Fibroblast of lung (primary cell): ENCODE results near the gene MYRIP. TPM values are rescaled to one million over a fixed set of nuclear protein-coding genes. Genes with fewer than 3 reads are reported as not detected.

Source experiments
- DNase-seq, 2 donors: peaks; one replicate each; pipeline versions ENCODE4 v3.0.0 to v3.0.0-alpha.2; 2010; ENCODE audit warnings: low read depth in 2 of 2
- H2AFZ ChIP-seq: 2 replicates; pipeline ENCODE4 v1.5.1; 2012; ENCODE audit warnings: low read length, control low read depth, inconsistent platforms
- H3K27ac ChIP-seq: 2 replicates; pipeline ENCODE4 v1.5.1; 2011; ENCODE audit warnings: low read length, control low read depth; ENCODE audit not compliant: insufficient read depth
- H3K27me3 ChIP-seq: 2 replicates; pipeline ENCODE4 v1.5.1; 2011; ENCODE audit warnings: mild to moderate bottlenecking, low read length; ENCODE audit not compliant: control insufficient read depth, insufficient read depth
- H3K36me3 ChIP-seq: 2 replicates; pipeline ENCODE4 v1.5.1; 2011; ENCODE audit warnings: low read length; ENCODE audit not compliant: control insufficient read depth, insufficient read depth
- H3K4me1 ChIP-seq: 2 replicates; pipeline ENCODE4 v1.5.1; 2011; ENCODE audit warnings: low read length; ENCODE audit not compliant: control insufficient read depth, insufficient read depth; ENCODE audit errors: extremely low read depth
- H3K4me2 ChIP-seq: 2 replicates; pipeline ENCODE4 v1.5.1; 2011; ENCODE audit warnings: low read length, control low read depth; ENCODE audit not compliant: insufficient read depth; ENCODE audit errors: extremely low read depth
- H3K4me3 ChIP-seq, 4 experiments: fragments of 200-600 bp in 1 of 4; sonication (generic) in 1 of 4; replicated peaks in 1 of 4; 2 replicates each; pipeline ENCODE4 v1.5.1; 2011 to 2016; ENCODE audit warnings: low read length in 4 of 4, low read depth in 3 of 4, mild to moderate bottlenecking in 3 of 4, control low read depth in 2 of 4, inconsistent platforms in 1 of 4, mixed read lengths in 1 of 4; ENCODE audit not compliant: insufficient read depth in 1 of 4; ENCODE audit errors: control extremely low read depth in 1 of 4
- H3K79me2 ChIP-seq: 2 replicates; pipeline ENCODE4 v1.5.1; 2012; ENCODE audit warnings: mild to moderate bottlenecking, low read length, inconsistent platforms; ENCODE audit not compliant: control insufficient read depth, insufficient read depth
- H3K9ac ChIP-seq: 2 replicates; pipeline ENCODE4 v1.5.1; 2011; ENCODE audit warnings: mild to moderate bottlenecking, low read length, control low read depth; ENCODE audit not compliant: insufficient read depth
- H3K9me3 ChIP-seq: 2 replicates; pipeline ENCODE4 v1.5.1; 2012; ENCODE audit warnings: low read depth, low read length; ENCODE audit not compliant: control insufficient read depth, insufficient read depth
- H4K20me1 ChIP-seq: 2 replicates; pipeline ENCODE4 v1.5.1; 2011; ENCODE audit warnings: low read length; ENCODE audit not compliant: control insufficient read depth, insufficient read depth; ENCODE audit errors: extremely low read depth
- CTCF ChIP-seq, 2 donors: IDR thresholded peaks in 1 of 2; conservative IDR thresholded peaks in 1 of 2; 1 replicate in 1 of 2; 2 replicates in 1 of 2; pipeline ENCODE4 v1.5.1; 2011 to 2012; ENCODE audit warnings: low read length in 2 of 2, control low read depth in 1 of 2, inconsistent platforms in 1 of 2, low read depth in 1 of 2, mild to moderate bottlenecking in 1 of 2
- EZH2 ChIP-seq: IDR thresholded peaks from 2 replicates; pipeline ENCODE4 v1.5.1; 2012; ENCODE audit warnings: low read length, control low read depth, mild to moderate bottlenecking; ENCODE audit errors: missing control alignments
- polyA plus RNA-seq, 2 donors: library from polyadenylated mRNA; depleted of rRNA in 1 of 2; stranded (reverse) in 1 of 2; unstranded in 1 of 2; fragments of >200 nt; gene quantifications; 2 replicates each; pipeline ENCODE4 v1.2.1, GENCODE V29; 2011 to 2012; ENCODE audit warnings: missing spikeins in 1 of 2
- total RNA-seq: library from RNA; depleted of rRNA; stranded (reverse); fragments of >200 nt; gene quantifications from 2 replicates; pipeline ENCODE4 v1.2.1, GENCODE V29; 2014

MYRIP gene
- total and polyA plus RNA-seq, 2 donors (not counting 1 experiment from before 2014, with no cell fraction given) = 0.02 TPM; not detected in 1

- DNase-seq = peak in 1 of 2 donors; percentile 58
- Histone ChIP-seq H3K9me3 (no peaks in the 10 kb centered on the region), H3K27ac (no peak overlapping the region), H3K4me2 (no peak overlapping the region), H4K20me1 (no peaks in the 10 kb centered on the region), H3K27me3 (no peaks in the 10 kb centered on the region), H3K9ac (no peak overlapping the region), H3K79me2 (no peaks in the 10 kb centered on the region), H3K36me3 (no peaks in the 10 kb centered on the region), H3K4me1 (no peaks in the 10 kb centered on the region), H2AFZ (no peak overlapping the region), H3K4me3 (no peak overlapping the region)
- TF ChIP-seq EZH2 (no peak), CTCF (conservative IDR thresholded peaks at IDR 0.05 in 1 of 2, IDR thresholded peaks at IDR 0.05 in 1 of 2; ENCODE audit: low read depth in 1 of 2, low read length in 2 of 2) (no peak)
Observed at GRCh38 chr3:40035177-40035576, 225.8 kb downstream of the MYRIP start.

GRCh38 chr3:40037582-40037981 is 228.2 kb downstream of the MYRIP start:
- Histone ChIP-seq H3K4me1 (no peaks in the 10 kb centered on the region), H3K36me3 (no peaks in the 10 kb centered on the region), H3K9ac (no peak overlapping the region), H3K27me3 (no peaks in the 10 kb centered on the region), H3K4me3 (no peak overlapping the region), H3K79me2 (no peaks in the 10 kb centered on the region), H2AFZ (no peak overlapping the region), H3K27ac (no peak overlapping the region), H3K9me3 (no peaks in the 10 kb centered on the region), H4K20me1 (no peaks in the 10 kb centered on the region), H3K4me2 (no peak overlapping the region)
- DNase-seq = no peak
- TF ChIP-seq EZH2 (no peak), CTCF (conservative IDR thresholded peaks at IDR 0.05 in 1 of 2, IDR thresholded peaks at IDR 0.05 in 1 of 2; ENCODE audit: low read depth in 1 of 2, low read length in 2 of 2) (no peak)

- H3K9me3 ChIP-seq = no peaks in the 10 kb centered on the region
- no peak overlapping the region for H3K9ac ChIP-seq
- no peak overlapping the region for H3K27ac ChIP-seq
- DNase-seq = peak in 1 of 2 donors; percentile 44
- H3K4me2 ChIP-seq = no peak overlapping the region
- H3K36me3 ChIP-seq = no peaks in the 10 kb centered on the region
- no peak overlapping the region for H2AFZ ChIP-seq
- H3K79me2 ChIP-seq = no peaks in the 10 kb centered on the region
- no peaks in the 10 kb centered on the region for H3K27me3 ChIP-seq
- no peaks in the 10 kb centered on the region for H4K20me1 ChIP-seq
- no peak overlapping the region for H3K4me3 ChIP-seq
- TF ChIP-seq CTCF (conservative IDR thresholded peaks at IDR 0.05 in 1 of 2, IDR thresholded peaks at IDR 0.05 in 1 of 2; ENCODE audit: low read depth in 1 of 2, low read length in 2 of 2) (no peak), EZH2 (no peak)
- no peaks in the 10 kb centered on the region for H3K4me1 ChIP-seq
Observed at GRCh38 chr3:40042752-40043443, 233.5 kb downstream of the MYRIP start.
